ENCODE data around the gene LRRC49. TPM values are rescaled to one million over a fixed set of nuclear protein-coding genes. Genes with fewer than 3 reads are reported as not detected.

Gene LRRC49
- total RNA-seq, 1 experiment from 2014 or later, result 7.4 TPM

DNA sequence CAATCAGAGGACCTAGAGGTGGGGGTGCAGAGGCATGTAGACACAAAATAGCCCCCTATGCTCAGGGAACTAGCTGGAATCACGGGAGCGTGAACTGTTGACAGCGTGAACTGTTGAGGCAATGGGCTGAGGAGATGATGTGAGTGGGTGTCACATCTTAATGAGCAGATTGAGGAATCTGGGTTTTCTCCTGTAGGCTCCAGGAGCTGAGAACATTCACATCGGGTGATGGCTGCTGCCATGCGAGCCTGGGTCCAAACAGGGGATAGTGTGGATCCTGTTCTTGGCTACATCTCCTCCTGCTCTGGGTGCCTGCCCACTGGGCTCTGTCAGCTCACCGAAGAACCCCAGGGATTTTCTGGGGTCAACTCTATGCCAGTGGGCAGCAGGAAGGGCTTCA lies 40.7 kb upstream of the LRRC49 start (continued):
- TF ChIP-seq, protein P1, sequence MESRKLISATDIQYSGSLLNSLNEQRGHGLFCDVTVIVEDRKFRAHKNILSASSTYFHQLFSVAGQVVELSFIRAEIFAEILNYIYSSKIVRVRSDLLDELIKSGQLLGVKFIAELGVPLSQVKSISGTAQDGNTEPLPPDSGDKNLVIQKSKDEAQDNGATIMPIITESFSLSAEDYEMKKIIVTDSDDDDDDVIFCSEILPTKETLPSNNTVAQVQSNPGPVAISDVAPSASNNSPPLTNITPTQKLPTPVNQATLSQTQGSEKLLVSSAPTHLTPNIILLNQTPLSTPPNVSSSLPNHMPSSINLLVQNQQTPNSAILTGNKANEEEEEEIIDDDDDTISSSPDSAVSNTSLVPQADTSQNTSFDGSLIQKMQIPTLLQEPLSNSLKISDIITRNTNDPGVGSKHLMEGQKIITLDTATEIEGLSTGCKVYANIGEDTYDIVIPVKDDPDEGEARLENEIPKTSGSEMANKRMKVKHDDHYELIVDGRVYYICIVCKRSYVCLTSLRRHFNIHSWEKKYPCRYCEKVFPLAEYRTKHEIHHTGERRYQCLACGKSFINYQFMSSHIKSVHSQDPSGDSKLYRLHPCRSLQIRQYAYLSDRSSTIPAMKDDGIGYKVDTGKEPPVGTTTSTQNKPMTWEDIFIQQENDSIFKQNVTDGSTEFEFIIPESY (IDR thresholded peaks at IDR 0.05; ENCODE audit: extremely low read depth, insufficient replicate concordance, low read length), result no peak
- TF ChIP-seq POLR2AphosphoS5 (IDR thresholded peaks at IDR 0.05; ENCODE audit: low read depth, low read length) (no peak), JUND (IDR thresholded peaks at IDR 0.05) (no peak), SIN3A (IDR thresholded peaks at IDR 0.05; ENCODE audit: low read depth) (no peak)
- TF ChIP-seq, protein P2, sequence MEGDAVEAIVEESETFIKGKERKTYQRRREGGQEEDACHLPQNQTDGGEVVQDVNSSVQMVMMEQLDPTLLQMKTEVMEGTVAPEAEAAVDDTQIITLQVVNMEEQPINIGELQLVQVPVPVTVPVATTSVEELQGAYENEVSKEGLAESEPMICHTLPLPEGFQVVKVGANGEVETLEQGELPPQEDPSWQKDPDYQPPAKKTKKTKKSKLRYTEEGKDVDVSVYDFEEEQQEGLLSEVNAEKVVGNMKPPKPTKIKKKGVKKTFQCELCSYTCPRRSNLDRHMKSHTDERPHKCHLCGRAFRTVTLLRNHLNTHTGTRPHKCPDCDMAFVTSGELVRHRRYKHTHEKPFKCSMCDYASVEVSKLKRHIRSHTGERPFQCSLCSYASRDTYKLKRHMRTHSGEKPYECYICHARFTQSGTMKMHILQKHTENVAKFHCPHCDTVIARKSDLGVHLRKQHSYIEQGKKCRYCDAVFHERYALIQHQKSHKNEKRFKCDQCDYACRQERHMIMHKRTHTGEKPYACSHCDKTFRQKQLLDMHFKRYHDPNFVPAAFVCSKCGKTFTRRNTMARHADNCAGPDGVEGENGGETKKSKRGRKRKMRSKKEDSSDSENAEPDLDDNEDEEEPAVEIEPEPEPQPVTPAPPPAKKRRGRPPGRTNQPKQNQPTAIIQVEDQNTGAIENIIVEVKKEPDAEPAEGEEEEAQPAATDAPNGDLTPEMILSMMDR (IDR thresholded peaks at IDR 0.05 in 2 of 3, conservative IDR thresholded peaks at IDR 0.05 in 1 of 3; ENCODE audit: borderline replicate concordance in 1 of 3, insufficient read depth in 1 of 3, low read depth in 2 of 3, low read length in 2 of 3), result no peak

DNA sequence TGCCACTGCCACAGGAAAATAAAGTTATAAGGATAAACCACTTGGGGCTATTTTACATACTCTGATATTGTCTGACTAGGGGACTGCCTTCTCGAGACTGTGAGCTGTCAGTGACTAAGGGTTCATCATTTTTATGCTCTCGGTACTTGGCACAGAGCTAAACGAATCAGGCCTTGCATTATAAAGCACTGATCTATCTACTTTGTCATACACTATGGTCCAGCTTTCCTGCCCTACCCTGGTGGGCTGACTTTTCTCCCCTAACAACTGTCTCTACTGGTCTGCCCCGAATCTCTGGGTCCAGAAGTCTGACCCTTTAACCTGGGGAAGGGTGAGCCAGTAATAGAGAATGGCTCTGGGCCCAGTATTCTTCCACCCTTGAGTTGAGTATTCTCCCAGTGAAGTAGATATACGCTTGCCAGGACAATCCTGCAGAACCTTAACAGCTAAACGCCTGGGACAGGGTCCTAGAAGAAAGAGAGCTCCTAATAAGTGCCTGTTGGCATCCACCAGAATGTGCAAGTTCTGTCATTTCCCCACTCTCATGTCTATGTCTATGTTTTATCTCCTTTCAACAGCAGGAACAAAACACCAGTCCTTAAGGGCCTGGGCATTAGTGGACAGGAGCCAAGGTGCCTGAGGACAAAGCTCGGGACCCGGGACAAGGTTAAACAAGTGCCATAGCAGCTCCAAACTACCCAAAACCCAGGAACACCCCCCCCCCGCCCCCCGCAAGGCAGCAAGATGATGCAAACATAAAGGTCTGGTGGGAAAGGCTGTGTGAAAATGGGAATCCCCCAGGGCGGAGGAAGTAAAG lies 39.9 kb upstream of the LRRC49 start:
- Histone ChIP-seq H3K27ac (ENCODE audit: low read depth, low read length) (no peak overlapping the region; the same call in 1 of the 2 replicates), H3K79me2 (ENCODE audit: insufficient read depth, low read length) (no peaks in the 10 kb centered on the region), H3K4me1 (ENCODE audit: control insufficient read depth in 1 of 2, insufficient read depth in 2 of 2, low read length in 2 of 2) (peaks cover 4 to 22% of the 10 kb centered on the region in 2 experiments; a peak in 2 of 4 replicates), H3K27me3 (ENCODE audit: insufficient read depth, low read length) (no peaks in the 10 kb centered on the region), H4K20me1 (ENCODE audit: insufficient read depth) (no peaks in the 10 kb centered on the region), H3K4me2 (ENCODE audit: low read length) (peak overlapping the region; percentile 95), H3K9ac (ENCODE audit: low read length) (peak overlapping the region; percentile 70), H3K9me2 (ENCODE audit: insufficient read depth) (no peaks in the 10 kb centered on the region), H3K4me3 (replicated peaks in 1 of 2; ENCODE audit: low read depth in 1 of 2, low read length in 2 of 2) (peak overlapping the region; percentile 62 to 69), H3K36me3 (ENCODE audit: control insufficient read depth in 1 of 2, insufficient read depth in 2 of 2, low read length in 2 of 2) (0 out of 4 replicates have a peak, but pooled peaks cover 0 to 2% of the 10 kb centered on the region in 2 experiments), H2AFZ (ENCODE audit: low read depth, low read length, poor library complexity, severe bottlenecking) (no peak overlapping the region), H3K9me3 (ENCODE audit: control insufficient read depth in 1 of 2, insufficient read depth in 1 of 2, low read depth in 1 of 2, low read length in 2 of 2) (no peaks in the 10 kb centered on the region)
- TSS peak; percentile 54 for BruUV-seq (replicated peaks)
- no peak for ATAC-seq
- RAD21 ChIA-PET (ENCODE audit: low non-redundant PET in 1 of 2, low total read pairs in 2 of 2, uncharacterized antibody in 2 of 2, unreplicated experiment in 2 of 2), result no interaction called here
- intact Hi-C loops (cut with micrococcal nuclease), result no loop called here
- CTCF ChIA-PET, result interaction anchor here (1.4 to 2.1 kb wide), 2 partner anchors 28 to 41 kb away, joined by 4 to 5 read pairs; no protein-coding TSS in a partner anchor
- no peak for DNase-seq (ENCODE audit: low read depth, low spot score)
- POLR2A ChIA-PET, result no interaction called here
- TF ChIP-seq CBX3 (IDR thresholded peaks at IDR 0.05; ENCODE audit: low read depth) (no peak), ZNF274 (IDR thresholded peaks at IDR 0.05; ENCODE audit: low read depth, low read length) (no peak), SIN3A (IDR thresholded peaks at IDR 0.05; ENCODE audit: low read depth) (no peak), JUND (IDR thresholded peaks at IDR 0.05) (no peak), SRF (IDR thresholded peaks at IDR 0.05; ENCODE audit: low read depth) (no peak), CEBPB (IDR thresholded peaks at IDR 0.05; ENCODE audit: low read depth) (no peak), TCF7L2 (IDR thresholded peaks at IDR 0.05; ENCODE audit: borderline replicate concordance, extremely low read depth, insufficient read depth, insufficient read length) (no peak), POLR2A (IDR thresholded peaks at IDR 0.05; ENCODE audit: borderline replicate concordance, extremely low read depth, insufficient read depth, insufficient read length) (no peak), EGR1 (IDR thresholded peaks at IDR 0.05; ENCODE audit: low read depth) (no peak)
- TF ChIP-seq, protein P3, sequence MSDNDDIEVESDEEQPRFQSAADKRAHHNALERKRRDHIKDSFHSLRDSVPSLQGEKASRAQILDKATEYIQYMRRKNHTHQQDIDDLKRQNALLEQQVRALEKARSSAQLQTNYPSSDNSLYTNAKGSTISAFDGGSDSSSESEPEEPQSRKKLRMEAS (IDR thresholded peaks at IDR 0.05), result no peak
- TF ChIP-seq, protein P4, sequence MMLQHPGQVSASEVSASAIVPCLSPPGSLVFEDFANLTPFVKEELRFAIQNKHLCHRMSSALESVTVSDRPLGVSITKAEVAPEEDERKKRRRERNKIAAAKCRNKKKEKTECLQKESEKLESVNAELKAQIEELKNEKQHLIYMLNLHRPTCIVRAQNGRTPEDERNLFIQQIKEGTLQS (IDR thresholded peaks at IDR 0.05), result no peak
- TF ChIP-seq, protein P2 (IDR thresholded peaks at IDR 0.05 in 2 of 3, conservative IDR thresholded peaks at IDR 0.05 in 1 of 3; ENCODE audit: borderline replicate concordance in 1 of 3, insufficient read depth in 1 of 3, low read depth in 2 of 3, low read length in 2 of 3), result no peak
